ENCODE measurements around the gene ZNF467.

Gene ZNF467, protein sequence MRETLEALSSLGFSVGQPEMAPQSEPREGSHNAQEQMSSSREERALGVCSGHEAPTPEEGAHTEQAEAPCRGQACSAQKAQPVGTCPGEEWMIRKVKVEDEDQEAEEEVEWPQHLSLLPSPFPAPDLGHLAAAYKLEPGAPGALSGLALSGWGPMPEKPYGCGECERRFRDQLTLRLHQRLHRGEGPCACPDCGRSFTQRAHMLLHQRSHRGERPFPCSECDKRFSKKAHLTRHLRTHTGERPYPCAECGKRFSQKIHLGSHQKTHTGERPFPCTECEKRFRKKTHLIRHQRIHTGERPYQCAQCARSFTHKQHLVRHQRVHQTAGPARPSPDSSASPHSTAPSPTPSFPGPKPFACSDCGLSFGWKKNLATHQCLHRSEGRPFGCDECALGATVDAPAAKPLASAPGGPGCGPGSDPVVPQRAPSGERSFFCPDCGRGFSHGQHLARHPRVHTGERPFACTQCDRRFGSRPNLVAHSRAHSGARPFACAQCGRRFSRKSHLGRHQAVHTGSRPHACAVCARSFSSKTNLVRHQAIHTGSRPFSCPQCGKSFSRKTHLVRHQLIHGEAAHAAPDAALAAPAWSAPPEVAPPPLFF

DNA sequence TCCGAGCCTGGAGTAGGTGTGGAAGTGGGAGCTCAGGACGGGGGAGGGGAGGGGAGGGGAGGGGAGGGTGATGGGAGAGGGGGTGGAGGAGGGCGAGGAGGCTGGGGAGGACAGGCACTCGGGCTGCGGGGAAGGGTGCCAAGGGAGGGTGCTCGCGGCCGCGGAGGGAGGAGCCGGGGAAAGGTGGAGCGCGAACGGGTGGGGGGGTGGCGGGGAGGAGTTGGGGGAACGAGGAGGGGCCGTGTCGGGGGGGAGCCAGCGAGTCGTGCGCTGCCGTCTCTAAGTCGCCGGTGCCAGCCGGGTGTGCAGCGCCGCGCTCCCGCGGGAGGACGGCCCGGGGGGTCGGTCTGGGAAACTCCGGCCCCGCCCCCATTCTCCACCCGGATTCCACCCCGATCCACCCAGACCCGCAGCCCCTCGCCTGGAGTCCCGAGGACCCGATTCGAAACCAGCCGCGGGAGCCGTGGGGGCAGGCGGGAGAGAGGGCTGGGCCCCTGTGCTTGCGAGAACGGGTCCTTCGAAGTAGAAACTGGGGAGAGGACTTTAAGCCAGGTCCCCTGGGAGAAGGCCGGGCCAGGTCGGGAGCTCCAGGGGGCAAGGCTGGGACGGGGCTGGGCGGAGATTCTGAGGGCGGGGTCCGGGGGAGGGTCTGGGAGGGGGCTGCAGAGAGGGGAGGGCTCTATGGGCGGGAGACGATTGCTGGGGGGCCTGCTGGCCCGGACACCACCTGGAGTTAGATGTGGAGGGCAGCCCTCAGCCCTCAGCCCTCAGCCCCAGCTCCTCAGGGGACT lies at the start of gene ZNF467:
TSS of gene ZNF467 (minus strand) at position 143 of the 791 bp plus-strand sequence. CDS start 2,556 bp downstream, outside the sequence.
- DNase-seq (ENCODE audit: low read depth in 4 of 4, low spot score in 1 of 4): no peak

DNA sequence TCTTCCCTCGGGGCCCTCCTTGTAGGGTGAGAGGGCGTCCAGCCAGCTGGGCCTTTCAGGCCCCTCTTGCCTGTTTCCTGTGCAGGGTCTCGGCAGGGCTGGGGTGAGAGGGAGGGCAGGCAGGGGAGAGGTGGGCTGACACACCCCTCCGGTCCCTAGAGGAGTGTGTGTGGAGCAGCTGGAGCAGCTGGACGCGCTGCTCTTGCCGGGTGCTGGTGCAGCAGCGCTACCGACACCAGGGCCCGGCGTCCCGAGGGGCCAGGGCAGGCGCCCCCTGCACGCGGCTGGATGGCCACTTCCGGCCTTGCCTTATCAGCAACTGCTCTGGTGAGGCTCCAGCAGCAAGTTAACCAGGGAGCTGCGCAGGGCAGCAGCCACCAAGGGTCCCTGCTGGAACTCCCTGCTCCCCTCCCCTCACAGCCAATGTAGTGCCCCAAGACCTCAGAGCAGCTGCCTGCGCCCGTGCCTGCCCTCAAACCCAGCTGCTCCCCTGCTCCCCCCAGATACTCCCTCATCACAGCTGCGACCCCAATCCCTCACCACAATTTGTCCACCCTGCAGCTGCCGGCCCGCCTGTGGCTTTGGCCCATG lies 49.1 kb upstream of the ZNF467 start:
- DNase-seq (ENCODE audit: low read depth in 4 of 4, low spot score in 1 of 4): no peak

DNA sequence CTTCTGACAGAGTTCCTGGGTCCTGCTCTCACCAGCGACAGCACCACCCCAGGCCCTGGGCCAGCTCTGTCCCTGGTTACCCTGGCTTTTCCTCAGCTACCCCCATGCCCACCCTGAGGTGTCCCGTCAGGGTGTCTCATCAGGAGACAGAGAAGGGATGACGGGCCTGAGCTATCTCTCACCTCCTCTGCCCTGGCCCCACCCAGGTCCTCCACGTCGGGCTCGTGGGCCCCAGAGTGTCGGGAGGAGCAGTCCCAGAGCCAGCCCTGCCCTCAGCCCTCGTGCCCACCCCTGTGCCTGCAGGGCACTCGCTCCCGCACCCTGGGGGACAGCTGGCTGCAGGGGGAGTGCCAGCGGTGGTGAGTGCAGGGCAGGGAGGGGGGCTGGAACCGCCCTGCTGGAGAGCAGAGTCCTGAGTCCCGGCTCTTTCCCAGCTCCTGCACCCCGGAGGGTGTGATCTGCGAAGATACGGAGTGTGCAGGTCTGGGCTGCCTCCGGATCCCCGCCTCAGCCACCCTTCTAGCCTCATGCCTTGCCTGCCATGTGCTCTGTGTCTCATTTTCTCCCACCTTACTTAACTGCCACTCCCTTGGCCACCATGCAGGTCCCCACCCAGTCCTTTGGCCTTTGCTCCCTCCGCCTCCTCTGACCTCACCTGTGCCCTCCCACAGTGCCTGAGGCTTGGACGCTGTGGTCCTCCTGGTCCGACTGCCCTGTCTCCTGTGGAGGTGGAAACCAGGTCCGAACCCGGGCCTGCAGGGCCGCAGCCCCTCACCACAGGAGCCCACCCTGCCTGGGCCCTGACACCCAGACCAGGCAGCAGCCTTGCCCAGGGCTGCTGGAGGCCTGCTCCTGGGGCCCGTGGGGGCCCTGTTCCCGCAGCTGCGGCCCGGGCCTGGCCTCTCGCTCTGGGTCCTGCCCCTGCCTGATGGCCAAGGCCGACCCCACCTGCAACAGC lies 48.1 kb upstream of the ZNF467 start:
- DNase-seq (ENCODE audit: low read depth in 4 of 4, low spot score in 1 of 4): no peak

DNA sequence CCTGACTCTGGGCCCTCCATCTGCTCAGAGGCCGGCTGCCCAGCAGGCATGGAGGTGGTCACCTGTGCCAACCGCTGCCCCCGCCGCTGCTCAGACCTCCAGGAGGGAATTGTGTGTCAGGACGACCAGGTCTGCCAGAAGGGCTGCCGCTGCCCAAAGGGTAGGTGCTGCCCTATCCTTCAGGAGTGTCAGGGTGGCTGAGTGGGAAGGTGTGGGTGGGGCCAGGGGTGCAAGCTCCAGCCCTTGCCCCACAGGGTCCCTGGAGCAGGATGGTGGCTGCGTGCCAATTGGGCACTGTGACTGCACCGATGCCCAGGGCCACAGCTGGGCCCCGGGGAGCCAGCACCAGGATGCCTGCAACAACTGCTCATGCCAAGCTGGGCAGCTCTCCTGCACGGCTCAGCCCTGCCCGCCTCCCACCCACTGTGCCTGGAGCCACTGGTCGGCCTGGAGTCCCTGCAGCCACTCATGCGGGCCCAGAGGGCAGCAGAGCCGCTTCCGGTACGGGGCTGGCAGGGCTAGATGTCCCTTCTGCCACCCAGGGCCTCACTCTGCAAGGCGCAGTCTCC lies 47.3 kb upstream of the ZNF467 start:
- no peak for DNase-seq (ENCODE audit: low read depth in 4 of 4, low spot score in 1 of 4)

GRCh38 chr7:149819961-149820340 lies 46.6 kb upstream of the ZNF467 start:
- DNase-seq (ENCODE audit: low read depth in 4 of 4, low spot score in 1 of 4): no peak

GRCh38 chr7:149819141-149819960 lies 46.0 kb upstream of the ZNF467 start:
- DNase-seq (ENCODE audit: low read depth in 4 of 4, low spot score in 1 of 4): no peak

DNA sequence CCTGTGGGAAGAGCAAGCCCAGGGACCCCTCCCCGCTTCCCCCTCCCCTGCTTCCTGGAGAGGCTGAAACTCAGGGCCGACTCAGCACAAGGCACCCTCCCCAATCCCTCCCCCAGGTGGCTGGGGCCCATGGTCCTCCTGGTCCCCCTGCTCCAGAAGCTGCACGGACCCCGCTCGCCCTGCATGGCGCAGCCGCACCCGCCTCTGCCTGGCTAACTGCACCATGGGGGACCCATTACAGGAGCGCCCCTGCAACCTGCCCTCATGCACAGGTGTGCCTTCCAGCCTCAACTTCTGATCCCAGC lies 45.1 kb upstream of the ZNF467 start:
- no peak for DNase-seq (ENCODE audit: low read depth in 4 of 4, low spot score in 1 of 4)

DNA sequence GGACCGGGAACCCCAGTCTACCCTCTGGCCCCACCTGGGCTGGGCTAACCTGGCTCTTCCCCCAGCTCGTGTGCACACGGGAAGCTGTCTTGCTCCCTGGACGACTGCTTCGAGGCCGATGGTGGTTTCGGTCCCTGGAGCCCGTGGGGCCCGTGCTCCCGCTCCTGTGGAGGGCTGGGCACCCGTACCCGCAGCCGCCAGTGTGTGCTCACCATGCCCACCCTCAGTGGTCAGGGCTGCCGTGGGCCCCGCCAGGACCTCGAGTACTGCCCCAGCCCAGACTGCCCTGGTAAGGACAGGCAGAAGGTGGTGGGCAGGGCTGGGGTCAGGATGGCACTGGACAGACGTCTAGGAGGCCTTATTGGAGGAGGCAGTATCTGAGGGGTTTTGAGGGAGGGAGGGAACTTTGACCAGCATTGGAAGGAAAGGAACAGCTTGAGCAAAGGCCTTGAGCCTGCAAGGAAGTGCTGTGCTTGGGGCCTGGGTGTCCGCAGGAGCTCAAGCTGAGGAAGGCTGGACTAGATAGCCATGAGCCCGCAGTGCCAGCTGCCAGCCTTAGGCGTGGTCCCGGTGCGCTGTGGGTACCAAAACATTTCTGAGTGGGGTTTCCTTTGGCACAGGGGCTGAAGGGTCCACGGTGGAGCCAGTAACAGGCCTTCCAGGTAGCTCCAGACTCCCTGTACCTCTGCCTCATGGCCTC lies 44.6 kb upstream of the ZNF467 start:
- no peak for DNase-seq (ENCODE audit: low read depth in 4 of 4, low spot score in 1 of 4)

DNA sequence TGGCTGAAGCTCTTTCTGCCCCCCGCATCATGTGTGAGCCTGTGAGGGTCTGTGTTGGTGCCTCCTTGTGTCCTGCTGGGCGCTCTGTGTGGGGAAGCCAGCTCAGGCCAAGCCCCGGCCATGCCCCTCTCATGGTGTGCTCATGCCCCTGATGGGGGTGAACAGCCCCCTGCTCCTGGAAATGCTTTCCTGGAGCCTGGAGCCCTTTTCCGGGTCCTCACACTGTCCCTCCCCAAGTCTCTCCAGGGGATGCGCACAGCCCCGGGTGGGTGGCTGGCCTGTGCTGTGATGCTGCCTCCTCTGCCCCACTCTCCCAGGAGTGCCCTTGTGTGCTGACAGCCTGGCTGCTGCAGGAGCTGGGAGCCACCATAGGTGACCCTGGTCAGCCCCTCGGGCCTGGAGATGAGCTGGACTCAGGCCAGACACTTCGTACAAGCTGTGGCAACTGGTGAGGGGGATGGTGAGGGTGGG lies 43.9 kb upstream of the ZNF467 start:
- DNase-seq (ENCODE audit: low read depth in 4 of 4, low spot score in 1 of 4): no peak

DNA sequence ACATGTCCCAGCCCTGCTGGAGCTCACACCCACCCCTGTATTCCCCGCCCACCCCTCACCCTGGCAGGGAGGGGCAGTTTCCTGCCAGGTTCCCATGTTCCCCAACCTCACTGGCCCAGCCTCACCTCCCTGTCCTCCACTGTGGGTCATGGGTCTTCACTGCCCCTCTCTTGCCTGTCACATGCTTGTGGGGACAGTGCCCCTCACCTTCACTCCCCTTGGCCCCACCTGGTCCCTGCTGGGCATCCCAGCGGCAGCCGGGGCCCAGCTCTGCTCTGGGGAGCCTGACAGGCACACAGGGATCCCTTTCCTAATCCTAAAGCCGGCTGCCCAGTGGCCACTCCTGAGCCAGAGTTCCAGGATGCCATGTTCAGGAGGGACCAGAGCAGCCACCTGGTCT lies 43.4 kb upstream of the ZNF467 start:
- DNase-seq (ENCODE audit: low read depth in 4 of 4, low spot score in 1 of 4): no peak

DNA sequence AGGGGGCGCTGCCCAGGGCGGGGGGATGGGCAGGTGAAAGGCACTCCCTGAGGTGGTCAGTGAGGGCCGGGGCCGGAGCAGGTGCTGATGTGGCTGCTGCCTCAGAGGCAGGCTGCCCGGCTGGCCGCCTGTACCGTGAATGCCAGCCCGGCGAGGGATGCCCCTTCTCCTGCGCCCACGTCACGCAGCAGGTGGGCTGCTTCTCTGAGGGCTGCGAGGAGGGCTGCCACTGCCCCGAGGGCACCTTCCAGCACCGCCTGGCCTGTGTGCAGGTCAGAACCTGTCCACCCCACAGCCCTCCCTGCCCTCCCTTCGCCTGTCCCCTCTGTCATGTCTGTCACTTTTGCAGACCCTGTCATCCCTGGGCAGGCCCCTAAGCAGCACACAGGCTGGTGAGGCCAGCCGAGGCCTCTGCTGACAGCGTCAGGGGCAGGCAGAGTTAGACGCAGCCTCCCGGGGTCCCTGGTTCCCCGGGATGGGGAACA lies 42.9 kb upstream of the ZNF467 start:
- no peak for DNase-seq (ENCODE audit: low read depth in 4 of 4, low spot score in 1 of 4)

DNA sequence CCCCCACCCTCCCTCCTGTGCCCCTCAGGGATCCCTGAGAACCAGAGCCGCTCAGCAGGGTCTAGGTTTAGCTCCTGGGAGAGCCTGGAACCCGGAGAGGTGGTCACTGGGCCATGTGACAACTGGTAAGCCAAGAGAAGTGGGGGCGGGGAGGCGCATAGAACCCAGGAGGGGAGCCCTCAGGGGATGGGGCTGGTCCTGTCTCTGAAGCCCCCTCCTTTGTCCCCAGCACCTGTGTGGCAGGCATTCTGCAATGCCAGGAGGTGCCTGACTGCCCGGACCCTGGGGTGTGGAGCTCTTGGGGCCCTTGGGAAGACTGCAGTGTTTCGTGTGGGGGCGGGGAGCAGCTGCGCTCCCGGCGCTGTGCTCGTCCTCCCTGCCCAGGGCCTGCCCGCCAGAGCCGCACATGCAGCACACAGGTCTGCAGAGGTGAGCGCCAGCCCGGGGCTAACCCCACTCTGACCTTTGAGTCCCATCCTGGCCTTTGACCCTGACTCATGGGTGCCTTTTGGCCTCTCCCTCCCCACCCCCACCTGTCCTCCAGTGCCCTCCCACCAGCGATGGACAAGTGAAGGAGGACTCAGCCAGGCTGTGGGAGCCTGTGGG lies 42.4 kb upstream of the ZNF467 start:
- no peak for DNase-seq (ENCODE audit: low read depth in 4 of 4, low spot score in 1 of 4)

GRCh38 chr7:149815121-149815520 lies 41.7 kb upstream of the ZNF467 start:
- DNase-seq (ENCODE audit: low read depth in 4 of 4, low spot score in 1 of 4): no peak

DNA sequence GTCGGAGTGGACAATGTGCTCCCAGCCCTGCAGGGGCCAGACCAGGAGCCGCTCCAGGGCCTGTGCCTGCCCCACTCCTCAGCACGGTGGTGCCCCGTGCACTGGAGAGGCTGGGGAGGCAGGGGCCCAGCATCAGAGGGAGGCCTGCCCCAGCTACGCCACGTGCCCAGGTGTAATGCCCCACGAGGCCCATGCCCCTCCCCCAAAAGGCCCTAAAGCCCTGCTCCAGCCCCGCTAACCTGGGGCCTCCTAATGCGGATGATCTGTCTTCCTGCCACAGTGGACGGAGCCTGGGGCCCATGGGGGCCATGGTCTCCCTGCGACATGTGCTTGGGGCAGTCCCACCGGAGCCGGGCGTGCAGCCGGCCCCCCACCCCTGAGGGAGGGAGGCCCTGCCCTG lies 41.1 kb upstream of the ZNF467 start:
- DNase-seq (ENCODE audit: low read depth in 4 of 4, low spot score in 1 of 4): no peak

DNA sequence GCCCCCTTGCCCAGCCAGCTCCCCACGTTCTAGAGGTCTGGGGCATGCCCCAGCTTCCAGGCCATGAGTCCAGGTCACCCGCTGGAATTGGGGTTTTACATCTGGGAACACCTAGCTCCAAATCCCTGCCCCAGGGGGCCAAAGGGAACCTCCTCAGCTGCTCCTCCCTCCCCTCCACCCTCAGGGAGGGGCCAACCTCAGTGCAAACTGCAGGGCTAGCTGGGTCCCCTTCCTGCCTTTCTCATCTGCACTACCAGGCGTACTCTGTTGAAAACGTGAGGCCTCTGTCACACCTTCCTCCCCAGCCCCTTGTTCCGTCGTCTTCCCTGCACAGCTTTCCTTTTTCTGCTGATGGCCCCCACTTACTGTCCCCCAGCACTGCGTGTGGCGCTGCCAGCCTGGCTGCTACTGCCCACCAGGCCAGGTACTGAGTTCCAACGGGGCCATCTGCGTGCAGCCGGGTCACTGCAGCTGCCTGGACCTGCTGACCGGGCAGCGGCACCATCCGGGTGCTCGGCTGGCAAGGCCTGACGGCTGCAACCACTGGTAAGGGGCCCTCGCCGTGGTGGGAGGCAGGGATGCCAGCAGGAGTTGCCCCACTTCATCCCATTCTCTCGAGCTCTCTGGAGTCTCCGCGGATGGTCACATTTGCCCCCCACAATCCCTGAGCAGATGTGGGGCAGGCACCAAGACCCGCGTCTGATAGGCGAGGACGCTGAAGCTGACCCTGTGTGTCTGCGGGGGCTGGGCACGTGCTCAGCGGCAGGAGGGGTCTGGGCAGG lies 40.1 kb upstream of the ZNF467 start:
- no peak for DNase-seq (ENCODE audit: low read depth in 4 of 4, low spot score in 1 of 4)

GRCh38 chr7:149811831-149812490 lies 38.6 kb upstream of the ZNF467 start:
- no peak for DNase-seq (ENCODE audit: low read depth in 4 of 4, low spot score in 1 of 4)

GRCh38 chr7:149811221-149811620 lies 37.8 kb upstream of the ZNF467 start:
- no peak for DNase-seq (ENCODE audit: low read depth in 4 of 4, low spot score in 1 of 4)

Measured in stimulated activated CD4-positive, alpha-beta T cell treated with anti-CD3 and anti-CD28 coated beads, Interleukin-1b, Interleukin-23, amount 100 ng/mL, for 24 hours (primary cell).